CD14-positive monocyte (primary cell): ENCODE results near the gene CTNNA3. TPM values are rescaled to one million over a fixed set of nuclear protein-coding genes. Genes with fewer than 3 reads are reported as not detected.

ENCODE experiments used
- DNase-seq, 3 donors: peaks; one replicate each; pipeline ENCODE4 v3.0.0-alpha.2; 2011 to 2022
- H2AFZ ChIP-seq: 2 replicates; pipeline ENCODE4 v1.6.0; 2012; ENCODE audit warnings: mild to moderate bottlenecking, low read depth, low read length, inconsistent platforms; ENCODE audit not compliant: insufficient read depth, poor library complexity, severe bottlenecking
- H3K27ac ChIP-seq, 2 donors: 1 replicate in 1 of 2; 2 replicates in 1 of 2; pipeline ENCODE4 v1.5.1; 2012 to 2013; ENCODE audit warnings: low read length in 2 of 2, control low read depth in 1 of 2, inconsistent platforms in 1 of 2, low read depth in 1 of 2, mild to moderate bottlenecking in 1 of 2
- H3K27me3 ChIP-seq, 2 donors: one replicate each; pipeline versions ENCODE4 v1.6.0 to v1.6.1; 2011 to 2013; ENCODE audit warnings: low read length in 2 of 2; ENCODE audit not compliant: control insufficient read depth in 2 of 2, insufficient read depth in 2 of 2
- H3K36me3 ChIP-seq, 2 donors: replicated peaks in 1 of 2; 1 replicate in 1 of 2; 2 replicates in 1 of 2; pipeline versions ENCODE4 v1.5.1 to v1.6.1; 2012 to 2013; ENCODE audit warnings: low read length in 2 of 2, control low read depth in 1 of 2, inconsistent platforms in 1 of 2, mild to moderate bottlenecking in 1 of 2; ENCODE audit not compliant: insufficient read depth in 2 of 2, control insufficient read depth in 1 of 2
- H3K4me1 ChIP-seq, 2 donors: 1 replicate in 1 of 2; 2 replicates in 1 of 2; pipeline versions ENCODE4 v1.5.1 to v1.6.1; 2012 to 2013; ENCODE audit warnings: low read length in 2 of 2, control low read depth in 1 of 2, inconsistent platforms in 1 of 2, mild to moderate bottlenecking in 1 of 2, moderate library complexity in 1 of 2; ENCODE audit not compliant: insufficient read depth in 2 of 2, control insufficient read depth in 1 of 2
- H3K4me2 ChIP-seq: replicated peaks from 2 replicates; pipeline ENCODE3; 2012; ENCODE audit warnings: low read length, moderate library complexity, mild to moderate bottlenecking; ENCODE audit not compliant: poor library complexity, severe bottlenecking; ENCODE audit errors: extremely low read depth
- H3K4me3 ChIP-seq, 3 experiments: fragments of 200-600 bp in 1 of 3; sonication (generic) in 1 of 3; replicated peaks in 1 of 3; 1 replicate in 2 of 3; 2 replicates in 1 of 3; pipeline ENCODE4 v1.5.1; 2011 to 2013; ENCODE audit warnings: low read length in 3 of 3, mild to moderate bottlenecking in 3 of 3, control low read depth in 2 of 3, low read depth in 2 of 3, inconsistent platforms in 1 of 3, moderate library complexity in 1 of 3
- H3K79me2 ChIP-seq: 2 replicates; pipeline ENCODE4 v1.6.0; 2012; ENCODE audit warnings: mild to moderate bottlenecking, control low read depth, inconsistent platforms, low read length, moderate library complexity; ENCODE audit not compliant: insufficient read depth
- H3K9ac ChIP-seq: 2 replicates; pipeline ENCODE4 v1.6.0; 2017; ENCODE audit warnings: low read length, mild to moderate bottlenecking; ENCODE audit not compliant: insufficient read depth, poor library complexity, severe bottlenecking
- H3K9me3 ChIP-seq, 2 donors: replicated peaks in 1 of 2; 1 replicate in 1 of 2; 2 replicates in 1 of 2; pipeline versions ENCODE4 v1.5.1 to v1.6.1; 2012 to 2013; ENCODE audit warnings: low read length in 2 of 2, control low read depth in 1 of 2; ENCODE audit not compliant: control insufficient read depth in 1 of 2, insufficient read depth in 1 of 2
- H4K20me1 ChIP-seq: 2 replicates; pipeline ENCODE4 v1.6.0; 2012; ENCODE audit warnings: mild to moderate bottlenecking, low read length, control low read depth, moderate library complexity; ENCODE audit not compliant: insufficient read depth
- H3K27ac Mint-ChIP-seq, 7 donors: one replicate each; pipeline ENCODE4 v1.8.0; 2020; ENCODE audit warnings: mild to moderate bottlenecking in 7 of 7, mixed read lengths in 7 of 7, moderate library complexity in 6 of 7, inconsistent platforms in 2 of 7
- H3K27me3 Mint-ChIP-seq, 3 donors: one replicate each; pipeline ENCODE4 v1.8.0; 2021 to 2022; ENCODE audit warnings: low read depth in 3 of 3, mild to moderate bottlenecking in 3 of 3, mixed read lengths in 3 of 3, moderate library complexity in 3 of 3, inconsistent platforms in 1 of 3
- H3K36me3 Mint-ChIP-seq, 2 donors: one replicate each; pipeline ENCODE4 v1.8.0; 2020; ENCODE audit warnings: mixed read lengths in 2 of 2, inconsistent platforms in 1 of 2, mild to moderate bottlenecking in 1 of 2
- H3K4me1 Mint-ChIP-seq: one replicate; pipeline ENCODE4 v1.8.0; 2020; ENCODE audit warnings: mild to moderate bottlenecking, mixed read lengths
- H3K4me3 Mint-ChIP-seq, 2 donors: one replicate each; pipeline ENCODE4 v1.8.0; 2020; ENCODE audit warnings: mild to moderate bottlenecking in 2 of 2, mixed read lengths in 2 of 2, moderate library complexity in 1 of 2
- H3K9me3 Mint-ChIP-seq, 7 donors: one replicate each; pipeline ENCODE4 v1.8.0; 2020 to 2022; ENCODE audit warnings: mixed read lengths in 7 of 7, mild to moderate bottlenecking in 6 of 7, moderate library complexity in 6 of 7, inconsistent platforms in 2 of 7
- CTCF ChIP-seq: fragments of 200-600 bp; IDR thresholded peaks from one replicate; pipeline ENCODE4 v1.8.0; 2022; ENCODE audit warnings: antibody characterized with exemption, mild to moderate bottlenecking
- WGBS: methylation state at CpG from one replicate; pipeline ENCODE4 v1.1.5; 2013; ENCODE audit warnings: missing lambda C conversion rate; ENCODE audit not compliant: insufficient coverage; 5-methylcytosine and 5-hydroxymethylcytosine counted together
- intact Hi-C, 2 donors: fragments of 100-400 bp; cut with micrococcal nuclease; formaldehyde crosslinking; loops; one replicate each; pipeline versions ENCODE4 v1.15.0 to v1.15.1; 2023
- polyA plus RNA-seq, 3 donors: library from polyadenylated mRNA; depleted of rRNA in 1 of 3; unstranded in 2 of 3; stranded (reverse) in 1 of 3; fragments of 300-500 nt in 2 of 3; fragments of >200 nt in 1 of 3; fragmentation: Illumina TruSeq in 2 of 3; gene quantifications; 1 replicate in 2 of 3; 2 replicates in 1 of 3; pipeline ENCODE4 v1.2.3, GENCODE V29; 2012 to 2021

CTNNA3 gene
- polyA plus RNA-seq, 3 donors = not detected

- H2AFZ ChIP-seq = no peak overlapping the region
Observed at GRCh38 chr10:67282871-67283270, 413.1 kb downstream of the CTNNA3 start.

GRCh38 chr10:67280405-67280804 is 415.6 kb downstream of the CTNNA3 start:
- Mint-ChIP-seq H3K27ac (no peak overlapping the region), H3K27me3 (no peaks in the 10 kb centered on the region), H3K36me3 (no peaks in the 10 kb centered on the region), H3K4me1 (no peaks in the 10 kb centered on the region), H3K4me3 (no peak overlapping the region), H3K9me3 (peaks cover 0 to 2% (median 0%) of the 10 kb centered on the region in 7 donors)
- Histone ChIP-seq H3K36me3 (no peaks in the 10 kb centered on the region), H4K20me1 (no peaks in the 10 kb centered on the region), H3K27me3 (no peaks in the 10 kb centered on the region), H3K4me1 (no peaks in the 10 kb centered on the region), H2AFZ (no peak overlapping the region), H3K9me3 (no peaks in the 10 kb centered on the region), H3K79me2 (no peaks in the 10 kb centered on the region), H3K4me2 (no peak overlapping the region), H3K4me3 (no peak overlapping the region), H3K9ac (no peak overlapping the region), H3K27ac (no peak overlapping the region)
- intact Hi-C loops = no loop called here
- no peak for DNase-seq
- no peak for TF ChIP-seq CTCF
- 83% methylated on average over 1 of the region's 4 CpGs for WGBS

More at GRCh38 chr10:67282871-67283270, 413.1 kb downstream of the CTNNA3 start:
- no peaks in the 10 kb centered on the region for H3K4me1 ChIP-seq
- no peaks in the 10 kb centered on the region for H3K36me3 ChIP-seq
- no peaks in the 10 kb centered on the region for H3K79me2 ChIP-seq
- H3K27ac ChIP-seq = no peak overlapping the region
- no peak for DNase-seq
- no peak overlapping the region for H3K9ac ChIP-seq
- H3K4me1 Mint-ChIP-seq = no peaks in the 10 kb centered on the region
- no peak for TF ChIP-seq CTCF
- no peaks in the 10 kb centered on the region for H3K27me3 ChIP-seq
- H4K20me1 ChIP-seq = no peaks in the 10 kb centered on the region
- H3K9me3 Mint-ChIP-seq = peaks cover 0 to 2% (median 0%) of the 10 kb centered on the region in 7 donors
- peaks cover 0 to 1% (median 0%) of the 10 kb centered on the region in 3 donors for H3K27me3 Mint-ChIP-seq
- no peak overlapping the region for H3K4me2 ChIP-seq
- H3K9me3 ChIP-seq = no peaks in the 10 kb centered on the region
- no peak overlapping the region for H3K4me3 Mint-ChIP-seq
- H3K36me3 Mint-ChIP-seq = no peaks in the 10 kb centered on the region
- no peak overlapping the region for H3K27ac Mint-ChIP-seq
- H3K4me3 ChIP-seq = no peak overlapping the region
- intact Hi-C loops = no loop called here
